SK-N-SH treated with all-trans-retinoic acid at 6 μM for 48 hours (cell line): Measurements from ENCODE around the gene BCAT1.

Experiments
- ARNTL ChIP-seq: fragments of 450-650 bp; formaldehyde crosslinking; IDR thresholded peaks from 2 replicates; pipeline ENCODE4 v1.5.0; 2020; ENCODE audit warnings: low read depth, mild to moderate bottlenecking, moderate library complexity, borderline replicate concordance
- CSDC2 ChIP-seq: fragments of 250-450 bp; sonication (Bioruptor Pico); IDR thresholded peaks from 2 replicates; pipeline ENCODE4 v1.5.0; 2020; ENCODE audit warnings: mild to moderate bottlenecking, moderate library complexity
- GLIS3 ChIP-seq: fragments of 250-450 bp; sonication (Bioruptor Pico); IDR thresholded peaks from 2 replicates; pipeline ENCODE4 v1.5.0; 2020; ENCODE audit warnings: mild to moderate bottlenecking, moderate library complexity
- PPARA ChIP-seq: fragments of 250-450 bp; sonication (Bioruptor Pico); IDR thresholded peaks from 2 replicates; pipeline ENCODE4 v1.5.0; 2020; ENCODE audit warnings: mild to moderate bottlenecking, borderline replicate concordance
- TSHZ2 ChIP-seq: fragments of 250-450 bp; sonication (Bioruptor Pico); IDR thresholded peaks from 2 replicates; pipeline ENCODE4 v1.5.0; 2020; ENCODE audit warnings: mild to moderate bottlenecking, moderate library complexity
- ZFP3 ChIP-seq: fragments of 250-450 bp; sonication (Bioruptor Pico); IDR thresholded peaks from 2 replicates; pipeline ENCODE4 v1.5.0; 2020; ENCODE audit warnings: mild to moderate bottlenecking, moderate library complexity
- ZNF565 ChIP-seq: fragments of 450-650 bp; formaldehyde crosslinking; conservative IDR thresholded peaks from 2 replicates; pipeline ENCODE4 v1.5.0; 2020; ENCODE audit warnings: low read depth, mild to moderate bottlenecking, moderate library complexity
- ZNF70 ChIP-seq: fragments of 450-650 bp; formaldehyde crosslinking; IDR thresholded peaks from 2 replicates; pipeline ENCODE4 v1.5.0; 2020; ENCODE audit warnings: mild to moderate bottlenecking, moderate library complexity

GRCh38 chr12:24919346-24920001, 29.4 kb downstream of the BCAT1 start:
- TF ChIP-seq GLIS3 (CRISPR knock-in tag) (no peak), ARNTL (CRISPR knock-in tag) (no peak), PPARA (CRISPR knock-in tag) (no peak), TSHZ2 (CRISPR knock-in tag) (no peak), ZNF565 (CRISPR knock-in tag) (no peak), ZFP3 (no peak), ZNF70 (no peak), CSDC2 (no peak)
